NCI-H82 treated with DMSO at 0.1 percent for 48 hours (cell line): ENCODE measurements around the gene CDK19.
"Not testable (repeated sequence)": the region's sequence is repeated elsewhere in the genome, so short reads cannot be mapped to it uniquely, and the experiment has no call there.

Experiments
- DNase-seq: peaks from one replicate; lab custom pipeline; 2025; ENCODE audit not compliant: unreplicated experiment; lab: John Stamatoyannopoulos, UW

The CDK19 gene

GRCh38 chr6:110592765-110593164, 222.5 kb downstream of the CDK19 start:
- no peak for DNase-seq

DNA sequence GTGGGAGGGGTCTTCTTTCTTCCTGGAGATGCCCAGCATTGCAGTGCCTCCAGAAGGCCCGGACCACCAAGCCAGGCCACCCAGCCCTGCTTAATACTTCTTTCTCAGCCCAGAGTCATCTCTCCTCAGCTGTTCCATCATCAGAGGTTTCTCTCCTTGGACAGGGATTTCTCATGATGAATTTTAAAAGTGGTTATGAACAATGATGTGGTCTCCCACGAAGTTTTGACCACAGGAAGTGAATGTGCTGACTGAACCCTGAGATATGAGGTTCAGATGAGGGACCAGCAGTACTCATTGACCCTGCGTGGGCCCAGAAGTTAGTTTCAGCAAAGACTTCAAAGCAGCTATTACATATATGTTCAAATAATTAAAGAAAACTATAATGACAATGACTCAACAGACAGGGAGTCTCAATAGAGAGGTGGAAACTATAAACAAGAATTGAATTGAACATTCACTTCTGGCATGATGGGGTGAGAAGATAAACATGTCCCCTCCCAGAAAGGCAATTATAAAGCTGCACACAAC, 224.4 kb downstream of the CDK19 start:
- no peak for DNase-seq

GRCh38 chr6:110589865-110590513, 225.3 kb downstream of the CDK19 start:
- no peak for DNase-seq

- no peak for DNase-seq
Measured at GRCh38 chr6:110587328-110587727, 227.9 kb downstream of the CDK19 start.

GRCh38 chr6:110581679-110582078, 233.6 kb downstream of the CDK19 start:
- DNase-seq = no peak

GRCh38 chr6:110577596-110578167, 237.6 kb downstream of the CDK19 start:
- not testable (repeated sequence) for DNase-seq

DNA sequence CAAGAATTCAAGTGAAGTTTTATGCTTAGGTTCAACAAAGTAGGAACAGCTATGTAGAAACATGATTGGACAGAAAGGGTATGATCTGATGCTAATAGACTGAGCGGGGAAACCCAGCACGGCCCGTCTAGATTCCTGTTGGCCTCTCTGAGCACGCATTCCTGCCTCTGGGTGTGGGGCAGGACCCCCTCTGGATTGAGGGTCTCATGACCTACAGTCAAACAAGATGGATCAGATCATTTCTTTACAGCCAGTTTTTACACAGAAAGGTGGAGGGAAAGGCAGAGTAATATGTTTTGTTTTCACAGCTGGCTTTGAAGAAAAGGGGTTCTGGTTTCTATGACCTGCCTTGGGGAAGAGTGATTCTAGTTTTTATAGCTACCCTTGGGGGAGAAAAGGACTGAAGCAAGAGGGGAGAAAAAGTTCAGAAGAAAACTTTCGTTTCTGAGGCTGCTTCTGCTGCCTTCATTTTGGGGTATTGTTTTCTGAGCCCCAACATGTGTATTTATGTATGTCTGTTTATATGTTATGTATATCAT, 239.3 kb downstream of the CDK19 start:
- DNase-seq = no peak

GRCh38 chr6:110574817-110575216, 240.5 kb downstream of the CDK19 start:
- DNase-seq = no peak

- DNase-seq = no peak
Measured at GRCh38 chr6:110573537-110573936, 241.7 kb downstream of the CDK19 start.

DNA sequence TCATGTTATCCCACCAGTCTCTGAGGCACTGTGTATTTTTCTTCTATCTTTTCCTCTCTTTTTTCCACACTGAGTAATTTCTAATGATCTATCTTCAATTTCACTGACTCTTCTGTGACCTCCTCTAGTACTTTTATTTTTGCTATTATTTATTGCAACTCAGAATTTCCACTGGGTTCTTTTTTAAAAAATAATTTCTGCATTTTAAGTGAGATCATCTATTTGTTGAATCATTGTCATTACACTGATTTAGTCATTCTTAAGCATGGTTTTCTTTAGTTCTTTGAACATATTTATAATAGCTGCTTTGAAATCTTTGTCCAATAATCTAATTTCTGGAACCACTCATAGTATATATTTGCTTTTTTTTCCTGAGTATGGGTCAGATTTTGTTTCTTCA, 242.1 kb downstream of the CDK19 start:
- DNase-seq = no peak

GRCh38 chr6:110567957-110568696, 247.1 kb downstream of the CDK19 start:
- DNase-seq = no peak

GRCh38 chr6:110566346-110567125, 248.7 kb downstream of the CDK19 start:
- no peak for DNase-seq

- DNase-seq = no peak
Measured at GRCh38 chr6:110564703-110565421, 250.4 kb downstream of the CDK19 start.

- no peak for DNase-seq
Measured at GRCh38 chr6:110563711-110564110, 251.6 kb downstream of the CDK19 start.

DNA sequence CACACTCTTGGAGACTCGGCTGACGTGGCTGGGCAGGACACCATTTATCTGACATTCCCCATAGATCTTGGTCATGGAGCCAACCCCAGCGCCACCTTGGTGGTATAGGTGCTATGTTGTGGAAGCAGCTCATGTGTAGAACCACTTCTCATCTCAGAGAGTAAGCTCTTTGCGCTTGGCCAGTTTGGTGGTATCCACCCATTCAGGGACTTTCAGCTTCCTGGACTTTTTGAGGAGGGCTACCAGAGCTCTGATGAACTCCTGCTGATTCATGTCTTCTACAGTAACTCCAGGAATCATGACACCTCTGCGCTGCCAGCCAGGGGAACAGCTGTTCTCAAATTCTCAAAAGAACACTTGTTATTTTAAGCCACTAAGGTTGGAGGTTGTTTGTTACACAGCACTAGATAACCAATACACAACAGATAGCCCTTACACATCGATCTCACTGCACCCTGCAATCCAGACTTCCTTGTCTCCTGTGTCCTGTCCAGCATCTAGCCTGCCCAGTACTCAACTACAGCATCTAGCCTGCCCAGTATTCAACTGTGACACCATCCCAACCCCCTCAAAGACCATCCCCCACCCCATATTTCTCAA, 252.9 kb downstream of the CDK19 start:
- DNase-seq = no peak

DNA sequence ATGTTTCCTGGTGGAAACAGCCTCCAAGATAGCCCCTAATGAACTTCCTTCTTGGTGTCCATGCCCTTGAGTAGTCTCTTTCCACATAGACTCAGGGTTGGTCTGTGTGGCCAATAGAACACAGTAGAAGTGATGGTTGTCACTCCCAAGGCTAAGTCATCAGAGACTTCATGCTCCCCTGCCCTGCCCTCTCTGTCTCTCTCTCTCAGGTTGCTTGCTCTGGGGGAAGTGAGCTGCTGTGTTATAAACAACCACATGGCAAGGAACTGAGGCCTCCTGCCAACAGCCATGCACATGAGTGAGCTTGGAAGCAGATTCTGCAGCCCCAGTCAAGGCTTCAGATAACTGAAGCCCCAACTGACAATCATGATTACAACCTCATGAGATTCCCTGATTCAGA, 253.6 kb downstream of the CDK19 start:
- DNase-seq = no peak

DNA sequence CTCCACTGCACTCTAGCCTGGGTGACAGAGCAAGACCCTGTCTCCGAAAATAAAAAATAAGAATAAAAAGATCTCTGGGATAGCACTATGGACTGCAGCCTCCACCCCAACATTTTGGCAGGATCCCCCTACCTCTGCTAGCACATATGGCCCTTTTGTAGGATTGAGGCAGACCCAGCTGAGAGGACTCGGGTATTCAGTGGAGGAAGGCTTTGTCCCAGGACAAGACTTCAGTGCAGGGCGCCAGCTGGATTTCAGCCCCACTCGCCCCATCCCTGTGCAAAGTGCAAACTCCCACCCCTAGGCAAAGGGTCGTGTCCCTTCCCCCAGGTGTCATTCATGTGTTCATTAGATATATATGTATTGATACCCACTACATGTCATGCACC, 254.3 kb downstream of the CDK19 start:
- no peak for DNase-seq

GRCh38 chr6:110560239-110561007, 254.8 kb downstream of the CDK19 start:
- DNase-seq = no peak
